NT2/D1 (cell line): Measurements from ENCODE around the gene CYB5A.

Experiments
- DNase-seq: peaks from one replicate; pipeline ENCODE4 v3.0.0-alpha.2; 2011; ENCODE audit warnings: low read depth, low spot score
- H3K27me3 ChIP-seq: 2 replicates; pipeline ENCODE4 v1.6.0; 2011; ENCODE audit warnings: mild to moderate bottlenecking; ENCODE audit not compliant: insufficient read length, insufficient read depth
- H3K36me3 ChIP-seq: 2 replicates; pipeline ENCODE4 v1.6.1; 2011; ENCODE audit warnings: mild to moderate bottlenecking, low read length, mixed read lengths; ENCODE audit not compliant: insufficient read depth, insufficient read length
- H3K4me1 ChIP-seq: 2 replicates; pipeline ENCODE4 v1.5.1; 2011; ENCODE audit not compliant: insufficient read depth, insufficient read length
- H3K4me3 ChIP-seq: 2 replicates; pipeline ENCODE4 v1.5.1; 2011; ENCODE audit warnings: low read depth; ENCODE audit not compliant: insufficient read length
- H3K9ac ChIP-seq: 2 replicates; pipeline ENCODE4 v1.6.0; 2011; ENCODE audit warnings: low read depth; ENCODE audit not compliant: insufficient read length
- H3K9me3 ChIP-seq: 2 replicates; pipeline ENCODE4 v1.5.1; 2011; ENCODE audit warnings: mild to moderate bottlenecking, low read length; ENCODE audit not compliant: insufficient read depth
- SUZ12 ChIP-seq: IDR thresholded peaks from 2 replicates; pipeline ENCODE4 v1.6.1; 2011; ENCODE audit not compliant: insufficient read length, insufficient read depth; ENCODE audit errors: extremely low read depth
- YY1 ChIP-seq: IDR thresholded peaks from 2 replicates; pipeline ENCODE4 v1.6.1; 2011; ENCODE audit not compliant: insufficient read length, insufficient read depth
- ZNF274 ChIP-seq: IDR thresholded peaks from 2 replicates; pipeline ENCODE4 v1.6.1; 2011; ENCODE audit warnings: mild to moderate bottlenecking, low read depth, low read length

The CYB5A gene

DNA sequence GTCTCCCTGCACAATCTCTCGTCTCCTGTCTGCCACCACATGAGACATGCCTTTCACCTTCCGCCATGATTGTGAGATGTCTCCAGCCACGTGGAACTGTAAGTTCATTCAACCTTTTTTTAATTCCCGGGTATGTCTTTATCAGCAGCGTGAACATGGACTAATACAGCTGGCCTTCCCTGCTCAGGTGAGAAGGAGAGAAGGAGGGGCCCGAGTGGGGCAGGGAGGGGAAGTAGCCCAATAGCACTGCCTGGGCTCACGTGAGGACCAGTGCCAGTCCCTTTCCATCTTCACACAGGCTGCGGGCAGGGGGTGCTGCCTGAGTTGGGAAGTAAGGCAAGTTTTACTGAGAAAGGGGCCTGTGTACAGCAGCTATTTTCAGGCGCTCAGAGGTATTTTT lies 70.7 kb downstream of the CYB5A start:
- Histone ChIP-seq H3K9ac (no peak overlapping the region), H3K4me1 (no peaks in the 10 kb centered on the region), H3K36me3 (no peaks in the 10 kb centered on the region), H3K27me3 (no peaks in the 10 kb centered on the region), H3K4me3 (no peak overlapping the region), H3K9me3 (no peaks in the 10 kb centered on the region)
- TF ChIP-seq ZNF274, result no peak
- no peak for TF ChIP-seq SUZ12
- TF ChIP-seq YY1, result no peak
- no peak for DNase-seq

DNA sequence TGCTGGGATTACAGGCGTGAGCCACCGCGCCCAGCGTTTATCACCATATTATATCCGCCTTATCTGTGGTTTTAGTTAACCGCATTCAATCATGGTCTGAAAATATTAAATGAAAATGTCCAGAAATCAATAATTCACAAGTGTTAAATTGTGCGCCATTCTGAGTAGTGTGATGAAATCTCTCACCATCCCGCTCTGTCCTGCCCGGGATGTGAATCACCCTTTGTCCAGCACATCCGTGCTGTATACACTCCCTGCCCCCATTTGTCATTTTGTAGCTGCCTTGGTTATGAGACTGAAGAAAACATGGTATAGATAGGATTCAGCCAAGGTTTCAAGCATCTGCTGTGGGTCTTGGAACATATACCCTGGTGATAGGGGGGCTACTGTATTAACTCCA lies 72.7 kb downstream of the CYB5A start:
- DNase-seq, result no peak
- Histone ChIP-seq H3K4me3 (no peak overlapping the region), H3K9ac (no peak overlapping the region), H3K36me3 (no peaks in the 10 kb centered on the region), H3K9me3 (no peaks in the 10 kb centered on the region), H3K27me3 (no peaks in the 10 kb centered on the region), H3K4me1 (no peaks in the 10 kb centered on the region)
- TF ChIP-seq SUZ12 (no peak), YY1 (no peak), ZNF274 (no peak)

DNA sequence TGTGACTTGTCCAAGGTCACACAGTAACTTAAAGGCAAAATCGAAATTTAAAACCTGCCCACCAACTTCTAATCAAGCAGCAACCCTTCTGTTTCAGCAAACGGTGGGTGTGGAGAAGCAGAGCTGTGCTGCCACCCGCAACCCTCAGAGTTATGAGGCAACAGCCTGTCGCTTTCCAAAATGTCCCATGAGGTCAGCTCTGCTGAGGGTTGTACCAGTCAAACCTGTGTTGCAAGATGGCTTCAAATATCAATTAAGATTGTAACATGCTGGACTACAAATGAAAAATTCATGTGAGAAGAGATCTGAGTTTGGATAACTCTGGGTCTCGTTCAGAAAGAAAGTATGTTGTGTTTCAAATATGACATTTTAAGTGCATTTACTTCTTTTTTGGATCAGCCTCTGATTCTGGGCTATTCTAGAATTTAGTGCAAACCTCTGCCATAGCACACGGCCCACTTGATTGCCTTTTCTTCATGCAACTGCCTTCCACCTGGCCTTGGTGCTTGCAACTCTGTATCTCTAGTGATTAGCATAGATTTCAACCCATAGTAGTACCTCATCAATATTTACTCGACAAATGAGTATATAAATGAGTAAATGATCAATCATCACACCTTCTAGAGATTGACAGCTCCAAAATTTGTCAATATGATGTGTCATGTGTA lies 74.2 kb downstream of the CYB5A start:
- Histone ChIP-seq H3K27me3 (no peaks in the 10 kb centered on the region), H3K4me1 (no peaks in the 10 kb centered on the region), H3K4me3 (no peak overlapping the region), H3K36me3 (no peaks in the 10 kb centered on the region), H3K9me3 (no peaks in the 10 kb centered on the region), H3K9ac (no peak overlapping the region)
- TF ChIP-seq YY1, result no peak
- no peak for TF ChIP-seq SUZ12
- no peak for TF ChIP-seq ZNF274
- no peak for DNase-seq

DNA sequence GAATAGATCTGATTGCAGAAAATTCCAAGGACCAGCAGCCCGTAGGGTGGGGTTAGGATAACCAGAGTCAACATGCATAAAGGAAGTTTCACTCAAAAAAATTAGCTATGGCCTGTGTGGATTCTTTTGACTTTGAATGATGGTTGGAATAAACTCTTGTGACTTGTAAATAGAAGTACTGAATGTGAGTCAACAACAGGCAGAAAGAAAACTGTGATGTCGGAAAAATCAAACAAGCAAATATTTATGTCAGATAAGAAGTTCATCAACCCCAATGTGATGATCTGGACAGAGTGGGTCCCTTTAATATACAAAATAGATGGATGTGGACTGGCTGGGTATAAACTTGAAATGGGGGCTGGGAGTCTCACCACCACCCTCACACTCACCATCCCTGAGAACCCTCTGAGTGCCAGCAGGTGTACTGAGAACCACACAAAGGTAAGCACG lies 75.1 kb downstream of the CYB5A start:
- Histone ChIP-seq H3K36me3 (no peaks in the 10 kb centered on the region), H3K4me1 (no peaks in the 10 kb centered on the region), H3K9ac (no peak overlapping the region), H3K27me3 (no peaks in the 10 kb centered on the region), H3K4me3 (no peak overlapping the region), H3K9me3 (no peaks in the 10 kb centered on the region)
- TF ChIP-seq SUZ12, result no peak
- no peak for TF ChIP-seq YY1
- TF ChIP-seq ZNF274, result no peak
- DNase-seq, result no peak

DNA sequence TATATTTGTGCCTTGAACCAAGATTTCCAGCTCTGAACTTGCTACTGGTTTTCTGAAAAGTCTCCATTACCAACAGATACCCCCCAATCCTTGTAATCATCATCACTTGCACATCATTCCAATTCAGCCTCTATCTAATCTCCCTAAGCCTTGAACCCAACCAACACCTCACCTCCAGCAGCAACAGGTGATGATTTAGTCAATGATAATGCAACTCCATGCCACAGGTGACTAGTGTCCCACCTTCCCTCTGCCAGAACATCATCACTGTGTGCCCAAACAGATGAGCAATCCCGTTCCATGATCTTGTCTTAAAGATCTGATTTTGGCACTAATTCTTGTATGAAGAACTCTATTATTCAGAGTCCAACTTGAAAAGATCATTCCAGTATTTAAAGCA lies 75.9 kb downstream of the CYB5A start:
- no peaks in the 10 kb centered on the region for H3K4me1 ChIP-seq
- no peaks in the 10 kb centered on the region for H3K9me3 ChIP-seq
- H3K27me3 ChIP-seq, result no peaks in the 10 kb centered on the region
- H3K9ac ChIP-seq, result no peak overlapping the region
- H3K36me3 ChIP-seq, result no peaks in the 10 kb centered on the region
- TF ChIP-seq YY1 (no peak), SUZ12 (no peak), ZNF274 (no peak)
- DNase-seq, result no peak
- H3K4me3 ChIP-seq, result no peak overlapping the region

DNA sequence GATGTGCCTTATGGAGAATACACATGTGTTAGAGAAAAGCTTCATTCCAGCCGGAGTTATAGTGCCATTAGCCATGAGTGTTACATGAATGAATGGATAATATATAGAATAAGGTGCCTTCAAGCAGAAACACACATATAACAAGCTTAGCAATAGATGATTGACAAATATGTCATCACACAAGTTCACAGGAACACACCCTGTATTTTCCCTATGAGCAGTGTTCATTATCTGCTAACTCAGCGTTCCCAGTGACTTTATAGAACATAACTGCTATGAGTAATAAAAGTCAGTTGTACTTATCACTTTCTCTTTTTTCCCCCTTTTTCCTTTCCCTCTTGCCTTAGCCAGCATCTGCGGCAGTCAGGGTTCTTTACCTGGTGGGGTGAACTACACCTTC lies 78.3 kb downstream of the CYB5A start:
- Histone ChIP-seq H3K36me3 (no peaks in the 10 kb centered on the region), H3K4me3 (no peak overlapping the region), H3K4me1 (no peaks in the 10 kb centered on the region), H3K27me3 (no peaks in the 10 kb centered on the region), H3K9me3 (no peaks in the 10 kb centered on the region), H3K9ac (no peak overlapping the region)
- TF ChIP-seq SUZ12 (no peak), YY1 (no peak), ZNF274 (no peak)
- no peak for DNase-seq

DNA sequence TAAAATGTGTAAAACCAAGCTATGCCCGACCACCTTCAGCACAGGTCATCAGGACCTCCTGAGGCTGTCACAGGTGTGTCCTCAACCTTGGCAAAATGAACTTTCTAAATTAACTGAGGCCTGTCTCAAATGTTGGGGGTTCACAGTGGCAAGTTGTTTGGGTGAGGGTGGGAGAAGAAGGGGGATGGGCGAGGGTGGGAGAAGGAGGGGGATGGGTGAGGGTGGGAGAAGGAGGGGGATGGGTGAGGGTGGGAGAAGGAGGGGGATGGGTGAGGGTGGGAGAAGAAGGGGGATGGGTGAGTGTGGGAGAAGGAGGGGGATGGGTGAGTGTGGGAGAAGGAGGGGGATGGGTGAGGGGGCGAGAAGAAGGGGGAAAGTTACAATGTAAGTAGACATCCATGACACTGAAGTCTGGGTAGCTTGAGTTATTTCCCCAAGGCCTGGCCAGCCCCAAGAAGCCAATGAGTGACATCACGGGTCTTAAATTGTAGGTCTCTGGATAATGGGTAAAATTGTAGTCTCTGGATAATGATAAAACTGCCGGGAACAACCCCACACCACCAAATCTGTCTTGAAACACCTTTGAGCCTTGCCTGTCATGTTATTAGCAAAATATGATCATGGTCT lies 87.1 kb downstream of the CYB5A start:
- Histone ChIP-seq H3K36me3 (no peaks in the 10 kb centered on the region), H3K4me3 (no peak overlapping the region), H3K27me3 (no peaks in the 10 kb centered on the region), H3K9me3 (no peaks in the 10 kb centered on the region), H3K4me1 (no peaks in the 10 kb centered on the region), H3K9ac (no peak overlapping the region)
- TF ChIP-seq ZNF274 (no peak), SUZ12 (no peak), YY1 (no peak)
- DNase-seq, result no peak
